Mucosa of descending colon (tissue), 3 donors: ENCODE measurements around the gene ITGA7. TPM values are rescaled to one million over a fixed set of nuclear protein-coding genes. Genes with fewer than 3 reads are reported as not detected.

Experiments used
- ATAC-seq: fragments of 200-7000 bp; cut with Tn5 transposase; one replicate; pipeline ENCODE4 v1.9.1; 2020; ENCODE audit warnings: mild to moderate bottlenecking, moderate library complexity
- DNase-seq, 3 donors: peaks; one replicate each; pipeline ENCODE4 v3.0.0-alpha.2; 2020
- H3K36me3 ChIP-seq: fragments of 200-600 bp; one replicate; pipeline ENCODE4 v1.8.0; 2021; ENCODE audit warnings: low read depth, mild to moderate bottlenecking
- H3K4me1 ChIP-seq: fragments of 200-600 bp; one replicate; pipeline ENCODE4 v1.8.0; 2021; ENCODE audit warnings: low read depth, mild to moderate bottlenecking
- H3K4me3 ChIP-seq: fragments of 200-600 bp; one replicate; pipeline ENCODE4 v1.8.0; 2021; ENCODE audit warnings: mild to moderate bottlenecking
- H3K9me3 ChIP-seq: fragments of 200-600 bp; one replicate; pipeline ENCODE4 v1.8.0; 2021; ENCODE audit warnings: mild to moderate bottlenecking
- intact Hi-C, 2 donors: fragments of 100-400 bp; cut with DNase I in 1 of 2; cut with micrococcal nuclease in 1 of 2; formaldehyde crosslinking; loops; one replicate each; pipeline versions ENCODE4 v1.11.0 to v1.11.1; 2022; cut with DNase I, micrococcal nuclease
- total RNA-seq, 3 donors: library from RNA; stranded (reverse); fragmentation: NEBNext Ultra II Directional in 2 of 3; extraction: Animal tissue kit (Norgen Biotek cat#: 25700) in 2 of 3; gene quantifications; one replicate each; pipeline versions ENCODE4 v1.2.1 to v1.2.4, GENCODE V29; 2021 to 2023
- TF ChIP-seq, protein P1 (sequence below): fragments of 200-600 bp; IDR thresholded peaks from one replicate; pipeline ENCODE4 v1.8.0; 2022; ENCODE audit warnings: antibody characterized with exemption, mild to moderate bottlenecking
- donor health status: DM: no; HTN: no; CAD: no; lungs with moderate emphysema.
- donor health status: DM: no; HTN: no; CAD: no.
- donor health status: DM: no; HTN: yes; CAD: no.

The ITGA7 gene
- total RNA-seq, 3 donors from 2014 or later, result 16.5 to 449 (median 46.0) TPM

GRCh38 chr12:55741931-55742680 lies 34.4 kb upstream of the ITGA7 start:
- DNase-seq (no peak), ATAC-seq (no peak)
- intact Hi-C loops, result loop anchor here in 1 of 2 donors (5.0 to 10.0 kb wide), 2 partner anchors 53 to 200 kb away; no protein-coding TSS in a partner anchor
- Histone ChIP-seq H3K4me3 (no peak overlapping the region), H3K36me3 (no peaks in the 10 kb centered on the region), H3K4me1 (peaks cover 19% of the 10 kb centered on the region), H3K9me3 (no peaks in the 10 kb centered on the region)
- TF ChIP-seq, protein P1, sequence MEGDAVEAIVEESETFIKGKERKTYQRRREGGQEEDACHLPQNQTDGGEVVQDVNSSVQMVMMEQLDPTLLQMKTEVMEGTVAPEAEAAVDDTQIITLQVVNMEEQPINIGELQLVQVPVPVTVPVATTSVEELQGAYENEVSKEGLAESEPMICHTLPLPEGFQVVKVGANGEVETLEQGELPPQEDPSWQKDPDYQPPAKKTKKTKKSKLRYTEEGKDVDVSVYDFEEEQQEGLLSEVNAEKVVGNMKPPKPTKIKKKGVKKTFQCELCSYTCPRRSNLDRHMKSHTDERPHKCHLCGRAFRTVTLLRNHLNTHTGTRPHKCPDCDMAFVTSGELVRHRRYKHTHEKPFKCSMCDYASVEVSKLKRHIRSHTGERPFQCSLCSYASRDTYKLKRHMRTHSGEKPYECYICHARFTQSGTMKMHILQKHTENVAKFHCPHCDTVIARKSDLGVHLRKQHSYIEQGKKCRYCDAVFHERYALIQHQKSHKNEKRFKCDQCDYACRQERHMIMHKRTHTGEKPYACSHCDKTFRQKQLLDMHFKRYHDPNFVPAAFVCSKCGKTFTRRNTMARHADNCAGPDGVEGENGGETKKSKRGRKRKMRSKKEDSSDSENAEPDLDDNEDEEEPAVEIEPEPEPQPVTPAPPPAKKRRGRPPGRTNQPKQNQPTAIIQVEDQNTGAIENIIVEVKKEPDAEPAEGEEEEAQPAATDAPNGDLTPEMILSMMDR, result no peak

- TF ChIP-seq, protein P1, result no peak
- H3K36me3 ChIP-seq, result no peaks in the 10 kb centered on the region
- H3K4me3 ChIP-seq, result no peak overlapping the region
- H3K9me3 ChIP-seq, result no peaks in the 10 kb centered on the region
- peaks cover 17% of the 10 kb centered on the region for H3K4me1 ChIP-seq
- DNase-seq (no peak), ATAC-seq (no peak)
- intact Hi-C loops, result loop anchor here in 1 of 2 donors (10.0 kb wide), 1 partner anchor 196 kb away; the partner anchor contains the start of gene DGKA
These were observed 31.3 kb upstream of the ITGA7 start for GRCh38 chr12:55739025-55739378.

GRCh38 chr12:55738123-55739024 lies 30.7 kb upstream of the ITGA7 start:
- ATAC-seq, result peak; percentile 65
- TF ChIP-seq, protein P1, result peak; percentile 78
- H3K36me3 ChIP-seq, result no peaks in the 10 kb centered on the region
- peaks cover 11% of the 10 kb centered on the region for H3K4me1 ChIP-seq
- intact Hi-C loops, result loop anchor here in 1 of 2 donors (10.0 kb wide), 1 partner anchor 196 kb away; the partner anchor contains the start of gene DGKA
- DNase-seq, result peak; percentile 80 to 96 (median 91)
- no peaks in the 10 kb centered on the region for H3K9me3 ChIP-seq
- H3K4me3 ChIP-seq, result no peak overlapping the region

- DNase-seq (no peak), ATAC-seq (no peak)
- Histone ChIP-seq H3K4me3 (no peak overlapping the region), H3K4me1 (peaks cover 10% of the 10 kb centered on the region), H3K9me3 (no peaks in the 10 kb centered on the region), H3K36me3 (no peaks in the 10 kb centered on the region)
- TF ChIP-seq, protein P1, result no peak
- intact Hi-C loops, result loop anchor here in 1 of 2 donors (10.0 kb wide), 1 partner anchor 197 kb away; the partner anchor contains the start of gene DGKA
These were observed 29.9 kb upstream of the ITGA7 start for GRCh38 chr12:55737581-55738122.
